GM18507 (cell line): ENCODE data around the gene OGFOD1.

Source experiments
- DNase-seq: peaks from one replicate; pipeline ENCODE4 v3.0.0; 2011; ENCODE audit warnings: low read depth; ENCODE audit not compliant: insufficient read length; ENCODE audit errors: extremely low spot score
- FAIRE-seq: peaks from 2 replicates; lab custom pipeline; 2011; peaks lifted over from hg19 to GRCh38; lab: Jason Lieb, UNC

Gene OGFOD1

GRCh38 chr16:56424791-56425438, 26.4 kb upstream of the OGFOD1 start:
- DNase-seq (no peak), FAIRE-seq (no peak)

- peak; percentile 74 for DNase-seq
- FAIRE-seq, result peak; percentile 80
Observed at GRCh38 chr16:56425439-56425832, 25.9 kb upstream of the OGFOD1 start, which contains the start of gene AMFR. TSS of gene AMFR (minus strand) at chr16:56425545. CDS start at chr16:56425327, 218 bp downstream.

- FAIRE-seq, result no peak
- no peak for DNase-seq
Observed at GRCh38 chr16:56426585-56426984, 24.8 kb upstream of the OGFOD1 start.

- FAIRE-seq (no peak), DNase-seq (no peak)
Observed at GRCh38 chr16:56428091-56428490, 23.3 kb upstream of the OGFOD1 start.

- no peak for FAIRE-seq
- DNase-seq, result no peak
Observed at GRCh38 chr16:56436258-56436657, 15.1 kb upstream of the OGFOD1 start.

- FAIRE-seq (no peak), DNase-seq (no peak)
Observed at GRCh38 chr16:56438038-56438437, 13.3 kb upstream of the OGFOD1 start.

- DNase-seq, result no peak
- no peak for FAIRE-seq
Observed at GRCh38 chr16:56447286-56447685, 4.1 kb upstream of the OGFOD1 start.

GRCh38 chr16:56448005-56448404, 3.3 kb upstream of the OGFOD1 start:
- DNase-seq (no peak), FAIRE-seq (no peak)

GRCh38 chr16:56450275-56450985, 924 bp upstream of the OGFOD1 start:
- peak; percentile 38 for FAIRE-seq
- no peak for DNase-seq

- DNase-seq (peak; percentile 18), FAIRE-seq (no peak)
Observed at GRCh38 chr16:56451753-56452689, 667 bp downstream of the OGFOD1 start.

GRCh38 chr16:56457927-56458470, 6.6 kb downstream of the OGFOD1 start:
- no peak for FAIRE-seq
- no peak for DNase-seq

GRCh38 chr16:56460101-56460500, 8.7 kb downstream of the OGFOD1 start:
- DNase-seq (no peak), FAIRE-seq (no peak)

GRCh38 chr16:56462064-56462796, 10.9 kb downstream of the OGFOD1 start:
- no peak for DNase-seq
- FAIRE-seq, result no peak

- DNase-seq (no peak), FAIRE-seq (no peak)
Observed at GRCh38 chr16:56463153-56463552, 11.8 kb downstream of the OGFOD1 start.

GRCh38 chr16:56466344-56466743, 15.0 kb downstream of the OGFOD1 start:
- DNase-seq (no peak), FAIRE-seq (no peak)

- FAIRE-seq, result no peak
Observed at GRCh38 chr16:56468800-56469199, 17.4 kb downstream of the OGFOD1 start.

GRCh38 chr16:56469748-56470147, 18.4 kb downstream of the OGFOD1 start:
- FAIRE-seq, result no peak

More at GRCh38 chr16:56468800-56469199, 17.4 kb downstream of the OGFOD1 start:
- DNase-seq, result no peak

GRCh38 chr16:56470232-56470631, 18.9 kb downstream of the OGFOD1 start:
- FAIRE-seq (no peak), DNase-seq (no peak)

More at GRCh38 chr16:56469748-56470147, 18.4 kb downstream of the OGFOD1 start:
- DNase-seq, result no peak

GRCh38 chr16:56470666-56471065, 19.3 kb downstream of the OGFOD1 start:
- DNase-seq, result no peak
- no peak for FAIRE-seq
